Uterus (tissue), 4 donors: Measurements from ENCODE around the gene CKLF. TPM values are rescaled to one million over a fixed set of nuclear protein-coding genes. Genes with fewer than 3 reads are reported as not detected.

Experiments
- DNase-seq, 2 donors: peaks; one replicate each; pipeline ENCODE4 v3.0.0-alpha.2; 2019 to 2020
- H3K27ac ChIP-seq, 2 donors: fragments of 200-600 bp; sonication (generic); 1 replicate in 1 of 2; 2 replicates in 1 of 2; pipeline ENCODE4 v1.5.1; 2016 to 2018
- H3K27me3 ChIP-seq, 2 donors: fragments of 200-600 bp; sonication (generic); one replicate each; pipeline ENCODE4 v1.5.1; 2018 to 2019; ENCODE audit warnings: control low read depth in 1 of 2
- H3K36me3 ChIP-seq, 2 donors: fragments of 200-600 bp; sonication (generic); one replicate each; pipeline ENCODE4 v1.5.1; 2019; ENCODE audit warnings: control low read depth in 1 of 2
- H3K4me1 ChIP-seq, 2 donors: fragments of 200-600 bp; sonication (generic); one replicate each; pipeline ENCODE4 v1.5.1; 2018 to 2019; ENCODE audit warnings: control low read depth in 1 of 2
- H3K4me3 ChIP-seq, 2 donors: fragments of 200-600 bp; sonication (generic); 1 replicate in 1 of 2; 2 replicates in 1 of 2; pipeline ENCODE4 v1.5.1; 2018 to 2019; ENCODE audit warnings: mild to moderate bottlenecking in 1 of 2
- H3K9me3 ChIP-seq, 2 donors: fragments of 200-600 bp; sonication (generic); one replicate each; pipeline ENCODE4 v1.5.1; 2019; ENCODE audit warnings: control low read depth in 1 of 2
- CTCF ChIP-seq, 4 experiments: fragments of 200-600 bp in 2 of 4; fragments of 450-650 bp in 2 of 4; sonication (generic) in 2 of 4; IDR thresholded peaks; one replicate each; pipeline ENCODE4 v1.5.1; 2016 to 2019; ENCODE audit warnings: antibody characterized with exemption in 4 of 4, mild to moderate bottlenecking in 2 of 4, moderate library complexity in 1 of 4
- POLR2A ChIP-seq, 2 donors: fragments of 450-650 bp; IDR thresholded peaks; one replicate each; pipeline ENCODE4 v1.6.1; 2016; ENCODE audit warnings: antibody characterized with exemption in 2 of 2, mild to moderate bottlenecking in 1 of 2, moderate library complexity in 1 of 2
- intact Hi-C: fragments of 100-400 bp; cut with DNase I; formaldehyde crosslinking; loops from one replicate; pipeline ENCODE4 v1.15.1; 2023; ENCODE audit warnings: low total_unique reads
- total RNA-seq, 4 donors: library from RNA; depleted of rRNA in 3 of 4; stranded (reverse); fragments of >200 nt in 3 of 4; gene quantifications; one replicate each; pipeline versions ENCODE4 v1.1.0 to v1.2.4, GENCODE V29; 2014 to 2023
- donor health status: DM: yes; HTN: yes; CAD: no.

CKLF gene
- total RNA-seq, 4 donors from 2014 or later: 31.3 to 118 (median 68.6) TPM

GRCh38 chr16:66544016-66544757 is 8.2 kb upstream of the CKLF start:
- Histone ChIP-seq H3K4me3 (no peak overlapping the region), H3K9me3 (no peaks in the 10 kb centered on the region), H3K27ac (no peak overlapping the region), H3K4me1 (no peaks in the 10 kb centered on the region), H3K27me3 (no peaks in the 10 kb centered on the region), H3K36me3 (no peaks in the 10 kb centered on the region)
- no peak for DNase-seq
- no peak for TF ChIP-seq CTCF (IDR thresholded peaks at IDR 0.05)
- no peak for TF ChIP-seq POLR2A (IDR thresholded peaks at IDR 0.05)
- intact Hi-C loops: no loop called here

- H3K36me3 ChIP-seq: no peaks in the 10 kb centered on the region
- intact Hi-C loops: no loop called here
These were observed 5.0 kb upstream of the CKLF start for GRCh38 chr16:66547101-66547989.

GRCh38 chr16:66548068-66548467 is 4.3 kb upstream of the CKLF start:
- TF ChIP-seq CTCF (IDR thresholded peaks at IDR 0.05) (no peak), POLR2A (IDR thresholded peaks at IDR 0.05) (no peak)
- no peak overlapping the region for H3K4me3 ChIP-seq
- no peaks in the 10 kb centered on the region for H3K4me1 ChIP-seq
- DNase-seq: no peak
- no peaks in the 10 kb centered on the region for H3K36me3 ChIP-seq
- no peaks in the 10 kb centered on the region for H3K27me3 ChIP-seq
- H3K27ac ChIP-seq: peak overlapping the region; percentile 99
- no peaks in the 10 kb centered on the region for H3K9me3 ChIP-seq
- intact Hi-C loops: no loop called here

More at GRCh38 chr16:66547101-66547989, 5.0 kb upstream of the CKLF start:
- DNase-seq: no peak
- no peaks in the 10 kb centered on the region for H3K4me1 ChIP-seq
- TF ChIP-seq POLR2A (IDR thresholded peaks at IDR 0.05) (no peak), CTCF (IDR thresholded peaks at IDR 0.05) (no peak)
- H3K27ac ChIP-seq: peak overlapping the region in 1 of 2 donors; percentile 99
- no peaks in the 10 kb centered on the region for H3K27me3 ChIP-seq
- H3K4me3 ChIP-seq: no peak overlapping the region
- no peaks in the 10 kb centered on the region for H3K9me3 ChIP-seq

- Histone ChIP-seq H3K27ac (peak overlapping the region; percentile 99), H3K27me3 (no peaks in the 10 kb centered on the region), H3K9me3 (no peaks in the 10 kb centered on the region), H3K4me3 (peak overlapping the region; percentile 73 to 80), H3K4me1 (no peaks in the 10 kb centered on the region), H3K36me3 (no peaks in the 10 kb centered on the region)
- no peak for TF ChIP-seq POLR2A (IDR thresholded peaks at IDR 0.05)
- no peak for TF ChIP-seq CTCF (IDR thresholded peaks at IDR 0.05)
- intact Hi-C loops: no loop called here
- no peak for DNase-seq
These were observed 3.5 kb upstream of the CKLF start for GRCh38 chr16:66548868-66549267.
